Fibroblast of villous mesenchyme (primary cell): ENCODE data around the gene STK32C. TPM values are rescaled to one million over a fixed set of nuclear protein-coding genes. Genes with fewer than 3 reads are reported as not detected.
"Not testable (repeated sequence)": the region's sequence is repeated elsewhere in the genome, so short reads cannot be mapped to it uniquely, and the experiment has no call there.

Experiments used
- DNase-seq: peaks from one replicate; pipeline ENCODE4 v3.0.0-alpha.2; 2010; ENCODE audit warnings: low read depth
- H3K4me3 ChIP-seq: 2 replicates; pipeline ENCODE4 v1.5.1; 2011; ENCODE audit warnings: low read depth, mild to moderate bottlenecking, low read length
- CTCF ChIP-seq: IDR thresholded peaks from 2 replicates; pipeline ENCODE4 v1.5.1; 2012; ENCODE audit warnings: low read depth, mild to moderate bottlenecking, low read length; ENCODE audit not compliant: insufficient read depth
- total RNA-seq: library from RNA; depleted of rRNA; stranded (reverse); fragments of >200 nt; gene quantifications from 2 replicates; pipeline ENCODE4 v1.2.3, GENCODE V29; 2012

Gene STK32C
- total RNA-seq, 1 donor: 8.6 TPM

GRCh38 chr10:132338876-132339275 lies 31.1 kb upstream of the STK32C start:
- DNase-seq: no peak
- TF ChIP-seq CTCF: no peak

GRCh38 chr10:132337854-132338253 lies 30.1 kb upstream of the STK32C start:
- not testable (repeated sequence) for H3K4me3 ChIP-seq, DNase-seq

More at GRCh38 chr10:132338876-132339275, 31.1 kb upstream of the STK32C start:
- H3K4me3 ChIP-seq: no peak overlapping the region

GRCh38 chr10:132336919-132337407 lies 29.2 kb upstream of the STK32C start:
- H3K4me3 ChIP-seq: peak overlapping the region; percentile 54
- DNase-seq: peak; percentile 25
- TF ChIP-seq CTCF: no peak

- DNase-seq: peak; percentile 75
- no peak for TF ChIP-seq CTCF
- H3K4me3 ChIP-seq: no peak overlapping the region
Observed at GRCh38 chr10:132336064-132336746, 28.5 kb upstream of the STK32C start.

GRCh38 chr10:132335189-132336063 lies 27.7 kb upstream of the STK32C start:
- no peak overlapping the region for H3K4me3 ChIP-seq
- peak; percentile 83 for DNase-seq
- no peak for TF ChIP-seq CTCF

GRCh38 chr10:132334631-132335188 lies 27.0 kb upstream of the STK32C start:
- no peak overlapping the region for H3K4me3 ChIP-seq
- DNase-seq: no peak
- no peak for TF ChIP-seq CTCF

GRCh38 chr10:132333386-132333785 lies 25.6 kb upstream of the STK32C start:
- DNase-seq: no peak
- H3K4me3 ChIP-seq: no peak overlapping the region
- no peak for TF ChIP-seq CTCF
